ENCODE results near the gene ICE2. TPM values are rescaled to one million over a fixed set of nuclear protein-coding genes. Genes with fewer than 3 reads are reported as not detected.

ICE2 gene, protein sequence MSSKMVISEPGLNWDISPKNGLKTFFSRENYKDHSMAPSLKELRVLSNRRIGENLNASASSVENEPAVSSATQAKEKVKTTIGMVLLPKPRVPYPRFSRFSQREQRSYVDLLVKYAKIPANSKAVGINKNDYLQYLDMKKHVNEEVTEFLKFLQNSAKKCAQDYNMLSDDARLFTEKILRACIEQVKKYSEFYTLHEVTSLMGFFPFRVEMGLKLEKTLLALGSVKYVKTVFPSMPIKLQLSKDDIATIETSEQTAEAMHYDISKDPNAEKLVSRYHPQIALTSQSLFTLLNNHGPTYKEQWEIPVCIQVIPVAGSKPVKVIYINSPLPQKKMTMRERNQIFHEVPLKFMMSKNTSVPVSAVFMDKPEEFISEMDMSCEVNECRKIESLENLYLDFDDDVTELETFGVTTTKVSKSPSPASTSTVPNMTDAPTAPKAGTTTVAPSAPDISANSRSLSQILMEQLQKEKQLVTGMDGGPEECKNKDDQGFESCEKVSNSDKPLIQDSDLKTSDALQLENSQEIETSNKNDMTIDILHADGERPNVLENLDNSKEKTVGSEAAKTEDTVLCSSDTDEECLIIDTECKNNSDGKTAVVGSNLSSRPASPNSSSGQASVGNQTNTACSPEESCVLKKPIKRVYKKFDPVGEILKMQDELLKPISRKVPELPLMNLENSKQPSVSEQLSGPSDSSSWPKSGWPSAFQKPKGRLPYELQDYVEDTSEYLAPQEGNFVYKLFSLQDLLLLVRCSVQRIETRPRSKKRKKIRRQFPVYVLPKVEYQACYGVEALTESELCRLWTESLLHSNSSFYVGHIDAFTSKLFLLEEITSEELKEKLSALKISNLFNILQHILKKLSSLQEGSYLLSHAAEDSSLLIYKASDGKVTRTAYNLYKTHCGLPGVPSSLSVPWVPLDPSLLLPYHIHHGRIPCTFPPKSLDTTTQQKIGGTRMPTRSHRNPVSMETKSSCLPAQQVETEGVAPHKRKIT
- total RNA-seq (10 to 100 TPM; 40.0 to 62.0 TPM), polyA plus RNA-seq (10 to 100 TPM in 1 of 2 donors, 1 to 10 TPM in 1; 7.1 to 12.0 TPM)
- long read RNA-seq, donor 1, full-length matches to known transcripts, result 3 of 13 reads
- long read RNA-seq, donor 1, partial matches to known transcripts, result 8 of 13 reads
- long read RNA-seq, donor 1, other reads (novel, unspliced or antisense), result 2 of 13 reads
- long read RNA-seq, donor 2, full-length matches to known transcripts, result 5 of 12 reads
- long read RNA-seq, donor 2, partial matches to known transcripts, result 5 of 12 reads
- long read RNA-seq, donor 2, other reads (novel, unspliced or antisense), result 2 of 12 reads

DNA sequence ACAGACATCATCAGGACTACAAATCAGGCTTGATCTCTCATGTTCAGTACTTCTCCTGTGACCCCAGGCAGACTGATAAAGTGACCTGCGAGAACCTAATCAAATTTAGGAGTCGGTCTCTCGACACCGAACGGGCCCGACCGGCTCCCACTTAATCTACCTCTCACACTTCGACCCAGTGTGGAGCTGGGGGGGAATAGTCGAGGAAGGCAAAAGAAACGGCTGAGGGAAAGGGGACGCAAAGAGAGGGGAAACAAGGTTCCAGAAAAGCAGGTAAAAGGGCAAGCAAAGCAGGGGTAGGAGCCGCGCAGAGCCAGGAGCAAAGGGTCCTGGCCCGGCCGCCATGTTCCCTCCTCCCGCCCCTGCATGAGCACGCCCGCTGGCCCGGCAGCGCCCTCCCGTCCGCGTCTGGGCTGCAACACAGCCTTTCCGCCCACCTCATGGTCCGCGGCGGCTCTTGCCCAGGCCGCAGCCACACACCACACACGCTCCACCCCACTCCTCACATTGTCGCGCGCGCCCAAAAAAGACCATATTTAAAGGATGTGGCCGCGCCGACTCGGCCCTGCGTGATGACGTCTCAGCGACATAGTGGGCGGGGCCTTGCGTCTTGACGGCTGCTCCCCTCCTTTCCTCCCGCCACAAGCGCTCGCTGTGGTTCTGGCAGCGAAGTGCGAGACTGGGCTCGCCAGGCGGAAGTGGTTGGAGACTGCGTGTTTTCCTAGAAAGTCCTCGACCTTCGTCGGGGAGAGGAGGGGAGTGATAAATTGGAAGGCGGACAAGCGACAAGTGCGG lies at the start of gene ICE2:
Gene ICE2, minus strand, starts transcription at position 577 of the 795 bp plus-strand sequence. CDS start 1,165 bp downstream, outside the sequence.
- Histone ChIP-seq H3K4me1 (ENCODE audit: control insufficient read depth in 1 of 2, insufficient read depth in 2 of 2, low read length in 2 of 2) (peaks cover 3% of the 10 kb centered on the region in 2 donors), H3K36me3 (ENCODE audit: control insufficient read depth in 1 of 2, insufficient read depth in 2 of 2, low read length in 1 of 2) (peaks cover 0 to 2% of the 10 kb centered on the region in 2 donors), H3K27me3 (ENCODE audit: control insufficient read depth in 1 of 2, insufficient read depth in 2 of 2, low read length in 1 of 2) (no peaks in the 10 kb centered on the region), H3K27ac (ENCODE audit: low read depth in 1 of 2, low read length in 2 of 2) (peak within 1 kb of the TSS; percentile 90 to 95), H3K4me3 (ENCODE audit: low read length in 2 of 2) (peak within 1 kb of the TSS; percentile 64 to 72), H3K9me3 (ENCODE audit: control insufficient read depth, low read length) (no peaks in the 10 kb centered on the region)
- whole genome bisulfite sequencing, 2 donors, result 0% methylated on average over 50 to 57 of the region's 57 CpGs
- peak; percentile 98 for ATAC-seq (ENCODE audit: low FRiP score)
- DNase-seq, result peak; percentile 98 to 99
- intact Hi-C loops (cut with DNase I), result no loop called here

DNA sequence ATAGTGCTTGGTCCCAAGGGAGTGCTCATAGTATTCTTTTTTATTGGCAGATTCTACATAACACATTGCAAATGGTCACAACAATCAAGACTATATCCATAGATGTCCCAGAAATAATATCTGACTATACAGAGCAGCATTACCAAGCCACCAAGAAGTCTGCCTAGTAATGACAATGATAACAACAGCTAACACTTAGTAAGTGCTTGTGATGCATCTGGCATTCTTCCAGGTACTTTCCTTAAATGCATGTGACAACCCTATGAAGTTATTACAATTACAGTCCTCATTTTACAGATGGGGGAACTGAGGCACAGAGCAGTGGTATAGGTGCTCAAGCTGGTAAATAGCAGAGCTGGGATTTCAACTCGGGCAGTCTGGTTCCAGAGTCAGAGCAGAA lies 49.6 kb upstream of the ICE2 start:
- intact Hi-C loops (cut with DNase I), result no loop called here
- no peak overlapping the region for H3K4me3 ChIP-seq (ENCODE audit: low read length in 2 of 2)
- DNase-seq (no peak), ATAC-seq (ENCODE audit: low FRiP score) (no peak)
- H3K27ac ChIP-seq (ENCODE audit: low read depth in 1 of 2, low read length in 2 of 2), result no peak overlapping the region
- H3K9me3 ChIP-seq (ENCODE audit: control insufficient read depth, low read length), result no peaks in the 10 kb centered on the region
- no peaks in the 10 kb centered on the region for H3K4me1 ChIP-seq (ENCODE audit: control insufficient read depth in 1 of 2, insufficient read depth in 2 of 2, low read length in 2 of 2)
- H3K27me3 ChIP-seq (ENCODE audit: control insufficient read depth in 1 of 2, insufficient read depth in 2 of 2, low read length in 1 of 2), result no peaks in the 10 kb centered on the region
- H3K36me3 ChIP-seq (ENCODE audit: control insufficient read depth in 1 of 2, insufficient read depth in 2 of 2, low read length in 1 of 2), result no peaks in the 10 kb centered on the region
- 91 to 94% methylated on average over 1 of the region's 1 CpG for WGBS, 2 donors

DNA sequence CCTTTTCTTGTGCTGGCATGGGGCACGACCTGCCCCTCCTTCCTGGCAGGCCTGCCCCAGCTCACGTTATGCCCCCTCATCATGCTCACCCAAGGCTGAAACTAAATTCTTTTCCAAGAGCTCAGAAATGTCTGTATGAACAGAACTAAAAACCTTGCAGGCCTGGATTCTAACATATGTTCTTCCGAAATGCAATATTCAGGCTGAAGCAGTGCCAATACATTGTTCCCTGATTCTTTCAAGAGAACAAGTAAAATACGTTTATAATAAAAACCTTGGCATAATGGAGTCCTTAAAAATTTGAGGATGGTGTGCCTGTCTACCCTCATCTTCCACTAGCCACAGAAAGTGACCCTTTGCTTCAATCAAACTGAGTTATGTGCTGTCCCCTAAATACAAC lies 48.5 kb upstream of the ICE2 start:
- H3K27ac ChIP-seq (ENCODE audit: low read depth in 1 of 2, low read length in 2 of 2), result no peak overlapping the region

DNA sequence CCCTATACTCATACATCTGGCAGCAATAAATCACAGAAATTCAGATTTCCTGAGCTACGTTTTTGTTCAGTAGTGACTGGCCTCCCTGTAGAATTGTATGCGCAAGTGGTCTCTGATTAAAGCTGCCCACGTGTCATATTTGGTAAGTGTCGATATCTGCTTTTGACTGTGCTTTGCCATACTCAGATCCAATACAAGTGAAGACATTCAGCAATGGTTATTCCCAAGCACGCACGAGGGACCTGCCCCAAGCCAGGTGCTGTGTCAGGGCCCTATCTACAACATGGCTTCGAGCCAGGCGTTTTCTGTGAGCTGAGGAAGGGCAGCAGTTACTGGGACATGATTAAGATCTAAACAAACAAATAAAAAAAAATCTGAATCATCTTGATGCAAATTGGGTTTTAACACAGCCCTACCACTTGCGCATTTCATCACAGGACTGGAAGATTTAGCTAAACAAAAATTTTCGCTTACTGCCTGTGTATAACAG lies 47.2 kb upstream of the ICE2 start:
- Histone ChIP-seq H3K4me1 (ENCODE audit: control insufficient read depth in 1 of 2, insufficient read depth in 2 of 2, low read length in 2 of 2) (no peaks in the 10 kb centered on the region), H3K27me3 (ENCODE audit: control insufficient read depth in 1 of 2, insufficient read depth in 2 of 2, low read length in 1 of 2) (no peaks in the 10 kb centered on the region), H3K36me3 (ENCODE audit: control insufficient read depth in 1 of 2, insufficient read depth in 2 of 2, low read length in 1 of 2) (no peaks in the 10 kb centered on the region), H3K4me3 (ENCODE audit: low read length in 2 of 2) (no peak overlapping the region), H3K9me3 (ENCODE audit: control insufficient read depth, low read length) (no peaks in the 10 kb centered on the region), H3K27ac (ENCODE audit: low read depth in 1 of 2, low read length in 2 of 2) (no peak overlapping the region)
- WGBS, 2 donors, result 79 to 85% methylated on average over 10 of the region's 10 CpGs
- ATAC-seq (ENCODE audit: low FRiP score) (no peak), DNase-seq (no peak)
- intact Hi-C loops (cut with DNase I), result no loop called here

More for the DNA sequence above, 48.5 kb upstream of the ICE2 start:
- no peaks in the 10 kb centered on the region for H3K4me1 ChIP-seq (ENCODE audit: control insufficient read depth in 1 of 2, insufficient read depth in 2 of 2, low read length in 2 of 2)
- 75% methylated on average over 4 of the region's 4 CpGs for WGBS, 2 donors
- intact Hi-C loops (cut with DNase I), result no loop called here
- H3K27me3 ChIP-seq (ENCODE audit: control insufficient read depth in 1 of 2, insufficient read depth in 2 of 2, low read length in 1 of 2), result no peaks in the 10 kb centered on the region
- DNase-seq, result no peak
- H3K36me3 ChIP-seq (ENCODE audit: control insufficient read depth in 1 of 2, insufficient read depth in 2 of 2, low read length in 1 of 2), result no peaks in the 10 kb centered on the region
- ATAC-seq (ENCODE audit: low FRiP score), result no peak
- no peak overlapping the region for H3K4me3 ChIP-seq (ENCODE audit: low read length in 2 of 2)
- H3K9me3 ChIP-seq (ENCODE audit: control insufficient read depth, low read length), result no peaks in the 10 kb centered on the region

DNA sequence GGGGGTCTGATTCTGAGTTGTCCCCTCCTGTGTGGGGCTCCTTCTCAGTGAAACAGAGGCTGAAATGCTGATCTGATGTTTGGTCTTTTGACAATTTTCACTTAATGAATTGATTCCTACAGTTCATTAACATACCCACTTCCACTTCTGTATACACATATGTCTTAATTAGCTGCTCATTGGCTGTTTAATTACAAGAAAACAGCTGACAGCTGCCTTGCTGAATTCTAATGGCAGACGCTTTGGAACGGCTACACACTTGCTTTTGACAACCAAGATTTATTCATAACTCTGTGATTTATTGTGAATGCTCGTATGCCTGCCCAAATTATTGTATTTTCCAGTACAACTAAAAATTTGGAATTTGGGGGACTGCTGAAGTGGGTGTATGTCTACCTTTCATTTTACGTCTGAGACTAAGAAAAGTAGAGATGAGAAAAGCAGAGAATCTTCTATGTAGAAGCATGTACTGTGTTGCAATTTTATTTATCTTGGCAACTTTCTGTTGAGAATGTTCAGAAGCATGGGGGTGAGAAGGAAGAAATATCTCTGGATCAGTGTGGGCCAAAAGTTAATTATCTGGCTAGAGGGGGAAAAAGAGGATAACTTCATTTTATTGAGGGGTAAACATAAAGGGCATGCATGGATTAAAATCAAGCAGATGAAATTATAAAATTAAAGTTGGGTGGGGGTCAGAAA lies 46.5 kb upstream of the ICE2 start:
- no peaks in the 10 kb centered on the region for H3K36me3 ChIP-seq (ENCODE audit: control insufficient read depth in 1 of 2, insufficient read depth in 2 of 2, low read length in 1 of 2)
- H3K4me3 ChIP-seq (ENCODE audit: low read length in 2 of 2), result no peak overlapping the region
- ATAC-seq (ENCODE audit: low FRiP score), result peak; percentile 46
- no peaks in the 10 kb centered on the region for H3K9me3 ChIP-seq (ENCODE audit: control insufficient read depth, low read length)
- H3K27me3 ChIP-seq (ENCODE audit: control insufficient read depth in 1 of 2, insufficient read depth in 2 of 2, low read length in 1 of 2), result no peaks in the 10 kb centered on the region
- WGBS, 2 donors, result 51 to 53% methylated on average over 4 of the region's 4 CpGs
- no peak for DNase-seq
- intact Hi-C loops (cut with DNase I), result no loop called here
- no peaks in the 10 kb centered on the region for H3K4me1 ChIP-seq (ENCODE audit: control insufficient read depth in 1 of 2, insufficient read depth in 2 of 2, low read length in 2 of 2)
- no peak overlapping the region for H3K27ac ChIP-seq (ENCODE audit: low read depth in 1 of 2, low read length in 2 of 2)

DNA sequence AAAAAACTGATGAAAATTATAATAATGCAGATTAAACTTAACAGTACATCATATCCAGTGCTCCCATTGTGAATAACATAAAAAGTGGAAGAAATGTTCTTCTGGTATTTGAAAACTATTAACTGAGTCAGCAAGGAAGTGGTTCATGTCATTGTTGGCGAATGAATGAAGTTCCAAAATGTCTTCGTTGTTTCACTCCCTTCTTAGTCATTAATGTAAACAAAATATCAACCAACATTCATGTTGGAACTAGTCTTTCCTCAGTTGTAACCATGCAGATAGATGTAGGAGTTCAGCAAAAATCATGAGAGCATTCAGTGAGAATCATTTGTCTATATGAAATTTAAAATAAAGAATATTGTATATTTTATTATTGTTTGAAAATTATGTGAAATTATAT lies 44.1 kb upstream of the ICE2 start:
- DNase-seq (no peak), ATAC-seq (ENCODE audit: low FRiP score) (no peak)
- H3K27ac ChIP-seq (ENCODE audit: low read depth in 1 of 2, low read length in 2 of 2), result no peak overlapping the region
- H3K9me3 ChIP-seq (ENCODE audit: control insufficient read depth, low read length), result no peaks in the 10 kb centered on the region
- no peak overlapping the region for H3K4me3 ChIP-seq (ENCODE audit: low read length in 2 of 2)
- H3K27me3 ChIP-seq (ENCODE audit: control insufficient read depth in 1 of 2, insufficient read depth in 2 of 2, low read length in 1 of 2), result no peaks in the 10 kb centered on the region
- WGBS, 2 donors, result 31% methylated on average over 2 of the region's 2 CpGs
- intact Hi-C loops (cut with DNase I), result no loop called here
- peaks cover 0 to 3% of the 10 kb centered on the region in 2 donors for H3K36me3 ChIP-seq (ENCODE audit: control insufficient read depth in 1 of 2, insufficient read depth in 2 of 2, low read length in 1 of 2)
- H3K4me1 ChIP-seq (ENCODE audit: control insufficient read depth in 1 of 2, insufficient read depth in 2 of 2, low read length in 2 of 2), result no peaks in the 10 kb centered on the region

DNA sequence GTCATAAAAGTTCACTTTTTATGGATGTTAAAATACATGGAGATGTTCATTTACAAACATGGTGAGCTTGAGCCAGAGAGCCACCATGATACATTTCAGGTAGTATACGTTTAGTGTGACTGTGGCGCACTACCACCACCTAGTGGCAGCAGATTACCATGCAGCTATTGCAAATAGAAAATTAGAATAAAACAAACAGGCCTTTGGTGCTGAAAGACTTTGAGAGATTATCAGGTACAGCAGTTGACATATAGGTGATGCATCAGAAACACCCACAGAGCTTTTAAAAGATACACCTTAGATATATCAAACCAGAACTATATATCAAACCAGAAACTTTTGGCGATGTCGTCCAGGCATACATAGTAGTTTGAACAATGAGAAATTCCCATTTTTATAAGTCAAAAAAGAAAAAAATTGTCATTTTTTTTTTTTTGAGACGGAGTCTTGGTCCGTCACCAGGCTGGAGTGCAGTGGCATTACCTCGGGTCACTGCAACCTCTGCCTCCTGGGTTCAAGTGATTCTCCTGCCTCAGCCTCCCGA lies 42.0 kb upstream of the ICE2 start:
- Histone ChIP-seq H3K27me3 (ENCODE audit: control insufficient read depth in 1 of 2, insufficient read depth in 2 of 2, low read length in 1 of 2) (no peaks in the 10 kb centered on the region), H3K4me1 (ENCODE audit: control insufficient read depth in 1 of 2, insufficient read depth in 2 of 2, low read length in 2 of 2) (no peaks in the 10 kb centered on the region), H3K9me3 (ENCODE audit: control insufficient read depth, low read length) (no peaks in the 10 kb centered on the region), H3K4me3 (ENCODE audit: low read length in 2 of 2) (no peak overlapping the region), H3K27ac (ENCODE audit: low read depth in 1 of 2, low read length in 2 of 2) (no peak overlapping the region), H3K36me3 (ENCODE audit: control insufficient read depth in 1 of 2, insufficient read depth in 2 of 2, low read length in 1 of 2) (peaks cover 0 to 3% of the 10 kb centered on the region in 2 donors)
- intact Hi-C loops (cut with DNase I), result no loop called here
- DNase-seq (peak; percentile 77 to 86), ATAC-seq (ENCODE audit: low FRiP score) (peak; percentile 69)
- WGBS, 2 donors, result 64 to 67% methylated on average over 8 of the region's 8 CpGs
